Testis (tissue), 2 donors: ENCODE measurements around the gene TBC1D17.

ENCODE experiments used
- POLR2A ChIP-seq: fragments of 450-650 bp; IDR thresholded peaks from one replicate; pipeline ENCODE4 v1.6.1; 2017; ENCODE audit warnings: antibody characterized with exemption, mild to moderate bottlenecking, moderate library complexity
- TF ChIP-seq, protein P1 (sequence below), 3 experiments: fragments of 450-650 bp in 2 of 3; fragments of 200-600 bp in 1 of 3; sonication (generic) in 1 of 3; IDR thresholded peaks; one replicate each; pipeline ENCODE4 v1.5.1; 2016 to 2019; ENCODE audit warnings: antibody characterized with exemption in 3 of 3, mild to moderate bottlenecking in 2 of 3, moderate library complexity in 1 of 3

DNA sequence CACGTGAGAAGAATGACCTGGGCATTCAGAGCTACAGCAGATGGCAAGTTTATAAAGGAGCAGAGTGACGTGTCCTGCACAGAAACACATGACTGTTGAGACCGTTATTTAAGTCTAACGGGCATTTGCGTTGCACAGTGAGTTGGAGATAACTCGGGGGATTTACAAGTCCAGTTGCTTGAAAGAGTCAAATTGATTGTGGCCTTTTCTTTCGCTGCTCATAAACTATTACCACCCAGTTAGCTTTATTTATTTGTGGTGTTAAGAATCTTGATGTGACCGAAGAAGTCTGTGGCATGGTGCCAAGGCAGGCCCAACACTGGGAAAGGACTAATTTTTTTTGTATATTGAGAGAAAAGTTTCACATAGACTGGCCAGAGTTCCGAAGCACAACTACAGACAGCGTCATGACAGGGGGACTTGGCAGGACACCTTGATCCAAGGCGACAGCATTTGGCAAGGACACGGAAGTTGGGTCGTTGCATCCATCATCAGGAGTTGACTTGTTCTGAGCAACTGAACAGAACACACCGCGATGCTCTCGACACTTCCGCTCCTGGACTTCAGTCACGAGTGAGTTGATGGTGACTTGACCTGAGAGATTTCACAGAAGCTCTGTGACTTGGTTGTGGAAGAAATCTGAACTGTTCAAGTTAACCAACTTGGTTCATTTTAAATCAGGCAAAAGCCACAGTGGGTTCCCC, 38.5 kb upstream of the TBC1D17 start:
- TF ChIP-seq POLR2A = no peak
- TF ChIP-seq, protein P1, sequence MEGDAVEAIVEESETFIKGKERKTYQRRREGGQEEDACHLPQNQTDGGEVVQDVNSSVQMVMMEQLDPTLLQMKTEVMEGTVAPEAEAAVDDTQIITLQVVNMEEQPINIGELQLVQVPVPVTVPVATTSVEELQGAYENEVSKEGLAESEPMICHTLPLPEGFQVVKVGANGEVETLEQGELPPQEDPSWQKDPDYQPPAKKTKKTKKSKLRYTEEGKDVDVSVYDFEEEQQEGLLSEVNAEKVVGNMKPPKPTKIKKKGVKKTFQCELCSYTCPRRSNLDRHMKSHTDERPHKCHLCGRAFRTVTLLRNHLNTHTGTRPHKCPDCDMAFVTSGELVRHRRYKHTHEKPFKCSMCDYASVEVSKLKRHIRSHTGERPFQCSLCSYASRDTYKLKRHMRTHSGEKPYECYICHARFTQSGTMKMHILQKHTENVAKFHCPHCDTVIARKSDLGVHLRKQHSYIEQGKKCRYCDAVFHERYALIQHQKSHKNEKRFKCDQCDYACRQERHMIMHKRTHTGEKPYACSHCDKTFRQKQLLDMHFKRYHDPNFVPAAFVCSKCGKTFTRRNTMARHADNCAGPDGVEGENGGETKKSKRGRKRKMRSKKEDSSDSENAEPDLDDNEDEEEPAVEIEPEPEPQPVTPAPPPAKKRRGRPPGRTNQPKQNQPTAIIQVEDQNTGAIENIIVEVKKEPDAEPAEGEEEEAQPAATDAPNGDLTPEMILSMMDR (IDR thresholded peaks at IDR 0.05) = no peak
